GM12878 (cell line): ENCODE results near the gene FGFRL1. TPM values are rescaled to one million over a fixed set of nuclear protein-coding genes. Genes with fewer than 3 reads are reported as not detected.

Experiments
- ATAC-seq: fragments of 200-7000 bp; cut with Tn5 transposase; 3 replicates; pipeline ENCODE4 v1.9.1; 2020; ENCODE audit warnings: mild to moderate bottlenecking, moderate library complexity
- BruUV-seq: library from RNA; stranded (reverse); fragments of 400-500 nt; replicated peaks from 2 replicates; lab custom pipeline; 2021; lab: Mats Ljungman, UMichigan
- CTCF ChIA-PET: fragments of 300-600 bp; sonication (Branson Sonifier 250); formaldehyde crosslinking; extraction: SDS; loops from one replicate; lab custom pipeline; 2021; ENCODE audit warnings: inconsistent platforms; lab: Yijun Ruan, JAX
- POLR2A ChIA-PET: fragments of 350-600 bp; formaldehyde crosslinking; extraction: SDS; loops from one replicate; lab custom pipeline; 2021; ENCODE audit warnings: inconsistent platforms; lab: Charles Lee
- RAD21 ChIA-PET: fragments of 300-600 bp; sonication (Branson Sonifier 250); formaldehyde crosslinking; loops from one replicate; lab custom pipeline; 2023; ENCODE audit warnings: antibody characterized with exemption; ENCODE audit not compliant: unreplicated experiment; lab: Charles Lee
- SMC1A ChIA-PET: fragments of 300-600 bp; sonication (Branson Sonifier 250); formaldehyde crosslinking; loops from one replicate; lab custom pipeline; 2023; ENCODE audit not compliant: unreplicated experiment, uncharacterized antibody; lab: Charles Lee
- DNase-seq: peaks from one replicate; pipeline ENCODE4 v3.0.0-alpha.2; 2011; ENCODE audit warnings: low read depth, low spot score
- FAIRE-seq: peaks from 3 replicates; lab custom pipeline; 2011; peaks lifted over from hg19 to GRCh38; lab: Jason Lieb, UNC
- H2AFZ ChIP-seq: 2 replicates; pipeline ENCODE4 v1.6.0; 2011; ENCODE audit warnings: low read depth, low read length, control low read depth; ENCODE audit not compliant: control insufficient read depth
- H3K27ac ChIP-seq: 2 replicates; pipeline ENCODE4 v1.5.1; 2011; ENCODE audit warnings: control low read depth; ENCODE audit not compliant: control insufficient read depth, insufficient read depth
- H3K27me3 ChIP-seq, 2 experiments: replicated peaks in 1 of 2; 2 replicates each; pipeline versions ENCODE4 v1.6.0 to v1.6.1; 2011; ENCODE audit warnings: low read length in 1 of 2; ENCODE audit not compliant: control insufficient read depth in 2 of 2, insufficient read depth in 2 of 2
- H3K36me3 ChIP-seq, 2 experiments: 2 replicates each; pipeline ENCODE4 v1.5.1; 2011; ENCODE audit warnings: low read length in 1 of 2; ENCODE audit not compliant: control insufficient read depth in 2 of 2, insufficient read depth in 2 of 2
- H3K4me1 ChIP-seq: 2 replicates; pipeline ENCODE4 v1.6.1; 2011; ENCODE audit warnings: mild to moderate bottlenecking, low read length, moderate library complexity, mixed read lengths; ENCODE audit not compliant: control insufficient read depth, insufficient read depth
- H3K4me2 ChIP-seq: 2 replicates; pipeline ENCODE4 v1.6.0; 2011; ENCODE audit warnings: control low read depth; ENCODE audit not compliant: control insufficient read depth, insufficient read depth
- H3K4me3 ChIP-seq: fragments of 200-600 bp; sonication (generic); 2 replicates; pipeline ENCODE4 v1.5.1; 2016
- H3K79me2 ChIP-seq: 2 replicates; pipeline ENCODE4 v1.6.0; 2011; ENCODE audit warnings: low read length; ENCODE audit not compliant: control insufficient read depth, insufficient read depth
- H3K9ac ChIP-seq: 2 replicates; pipeline ENCODE4 v1.8.0; 2011; ENCODE audit warnings: low read length, control low read depth, mixed read lengths; ENCODE audit not compliant: control insufficient read depth, insufficient read depth
- H3K9me3 ChIP-seq: replicated peaks from 3 replicates; pipeline ENCODE4 v1.5.1; 2011; ENCODE audit warnings: mild to moderate bottlenecking, low read length; ENCODE audit not compliant: control insufficient read depth, insufficient read depth
- H4K20me1 ChIP-seq: 2 replicates; pipeline ENCODE4 v1.6.0; 2011; ENCODE audit not compliant: control insufficient read depth, insufficient read depth
- BMI1 ChIP-seq: fragments of 450-650 bp; IDR thresholded peaks from 2 replicates; pipeline ENCODE4 v1.6.1; 2016; ENCODE audit warnings: mild to moderate bottlenecking, moderate library complexity, borderline replicate concordance
- CEBPB ChIP-seq, 2 experiments: fragments of 150-350 bp in 1 of 2; IDR thresholded peaks; 2 replicates each; pipeline ENCODE4 v1.6.1; 2012 to 2014; ENCODE audit warnings: low read depth in 2 of 2, low read length in 2 of 2, borderline replicate concordance in 1 of 2, inconsistent platforms in 1 of 2
- CREM ChIP-seq: IDR thresholded peaks from 2 replicates; pipeline ENCODE4 v1.6.1; 2014; ENCODE audit warnings: antibody characterized with exemption, low read depth
- FOXM1 ChIP-seq: IDR thresholded peaks from 2 replicates; pipeline ENCODE4 v1.6.1; 2012; ENCODE audit warnings: low read depth, mild to moderate bottlenecking, inconsistent platforms, low read length, moderate library complexity
- HDAC6 ChIP-seq: fragments of 200-600 bp; sonication (generic); IDR thresholded peaks from one replicate; pipeline ENCODE4 v1.8.0; 2017; ENCODE audit warnings: antibody characterized with exemption; ENCODE audit not compliant: unreplicated experiment
- PBX3 ChIP-seq: IDR thresholded peaks from 2 replicates; pipeline ENCODE4 v1.6.1; 2011; ENCODE audit warnings: mild to moderate bottlenecking, low read depth, low read length, moderate library complexity; ENCODE audit not compliant: insufficient replicate concordance
- POU2F2 ChIP-seq: IDR thresholded peaks from 3 replicates; pipeline ENCODE4 v1.6.1; 2011; ENCODE audit warnings: low read depth, mild to moderate bottlenecking, low read length, borderline replicate concordance
- RCOR1 ChIP-seq: conservative IDR thresholded peaks from 2 replicates; pipeline ENCODE4 v1.6.1; 2012; ENCODE audit warnings: low read depth, low read length, improper control_type of control experiment
- SREBF1 ChIP-seq: IDR thresholded peaks from 2 replicates; pipeline ENCODE4 v1.6.1; 2012; ENCODE audit warnings: mild to moderate bottlenecking, low read length
- TBL1XR1 ChIP-seq: IDR thresholded peaks from 2 replicates; pipeline ENCODE4 v1.6.1; 2012; ENCODE audit warnings: low read depth, low read length, improper control_type of control experiment
- YY1 ChIP-seq: IDR thresholded peaks from 2 replicates; pipeline ENCODE4 v1.6.1; 2011; ENCODE audit warnings: low read depth, mild to moderate bottlenecking, low read length
- ZSCAN29 ChIP-seq: fragments of 450-650 bp; IDR thresholded peaks from 2 replicates; pipeline ENCODE4 v1.6.1; 2017; ENCODE audit warnings: mild to moderate bottlenecking, moderate library complexity
- WGBS: methylation state at CpG from one replicate; pipeline ENCODE4 v1.1.6; 2016; ENCODE audit warnings: low lambda C conversion rate; ENCODE audit not compliant: insufficient replicate concordance, insufficient coverage; ENCODE audit errors: missing lambda C conversion rate; 5-methylcytosine and 5-hydroxymethylcytosine counted together
- in situ Hi-C: fragments of 300-500 bp; cut with MboI; formaldehyde crosslinking; loops from 9 replicates; pipeline ENCODE4 v1.14.3; 2018; ENCODE audit warnings: mixed read lengths
- intact Hi-C: fragments of 100-400 bp; cut with micrococcal nuclease; formaldehyde crosslinking; loops from one replicate; pipeline ENCODE4 v1.14.2; 2022; ENCODE audit not compliant: unreplicated experiment
- polyA plus RNA-seq, 11 experiments: library from polyadenylated mRNA; depleted of rRNA in 4 of 11; unstranded in 6 of 11; stranded (reverse) in 5 of 11; fragments of >200 nt; fragmentation: Nextera tagmentation in 4 of 11; fragmentation: Illumina TruSeq in 1 of 11; extraction: Ambion mirVana in 4 of 11; extraction: Trizol in 1 of 11; gene quantifications; 1 replicate in 1 of 11; 2 replicates in 10 of 11; pipeline versions ENCODE4 v1.2.1 to v1.2.3, GENCODE V29; 2011 to 2016; ENCODE audit warnings: inconsistent platforms in 2 of 11, missing spikeins in 2 of 11, low read depth in 1 of 11
- total RNA-seq, 4 experiments: library from RNA; depleted of rRNA in 3 of 4; stranded (reverse); fragments of >200 nt in 3 of 4; fragmentation: Illumina TruSeq in 1 of 4; extraction: Trizol in 1 of 4; gene quantifications; 2 replicates each; pipeline versions ENCODE4 v1.2.1 to v1.2.3, GENCODE V29; 2013 to 2021

The FGFRL1 gene
- total and polyA plus RNA-seq, 10 of the 15 experiments (the other 5 are each of a cell fraction or from before 2014, with no cell fraction given): 0.02 to 1.5 (median 0.29) TPM; not detected in 2

- Histone ChIP-seq H3K27me3 (no peaks in the 10 kb centered on the region), H3K4me2 (no peak overlapping the region), H3K27ac (no peak overlapping the region), H3K4me1 (no peaks in the 10 kb centered on the region), H4K20me1 (no peaks in the 10 kb centered on the region), H3K9ac (no peak overlapping the region), H3K4me3 (no peak overlapping the region), H3K9me3 (no peaks in the 10 kb centered on the region), H3K79me2 (no peaks in the 10 kb centered on the region), H2AFZ (no peak overlapping the region), H3K36me3 (no peaks in the 10 kb centered on the region)
- in situ Hi-C loops: no loop called here
- no peak for TF ChIP-seq POU2F2
- no peak for TF ChIP-seq SREBF1
- TF ChIP-seq FOXM1: no peak
- TF ChIP-seq CEBPB (IDR thresholded peaks at IDR 0.05; ENCODE audit: borderline replicate concordance in 1 of 2, low read depth in 2 of 2, low read length in 2 of 2): no peak
- no peak for TF ChIP-seq YY1
- TF ChIP-seq TBL1XR1: no peak
- no peak for TF ChIP-seq BMI1
- no peak for TF ChIP-seq HDAC6
- no peak for TF ChIP-seq RCOR1
- no peak for TF ChIP-seq PBX3
- TF ChIP-seq ZSCAN29: no peak
- no peak for TF ChIP-seq CREM
- BruUV-seq: no TSS peak
- intact Hi-C loops: no loop called here
- SMC1A ChIA-PET: no interaction called here
- RAD21 ChIA-PET: no interaction called here
- DNase-seq: no peak
- no peak for ATAC-seq
- 52% methylated on average over 35 of the region's 35 CpGs for WGBS
- CTCF ChIA-PET: no interaction called here
- no peak for FAIRE-seq
- POLR2A ChIA-PET: no interaction called here
Measured at GRCh38 chr4:1033840-1034551, 22.6 kb downstream of the FGFRL1 start.
